B cell (primary cell): ENCODE measurements around the gene COQ4.

Experiments
- CTCF ChIP-seq: fragments of 200-600 bp; IDR thresholded peaks from one replicate; pipeline ENCODE4 v1.8.0; 2022; ENCODE audit warnings: antibody characterized with exemption, mild to moderate bottlenecking
- EZH2 ChIP-seq: IDR thresholded peaks from 2 replicates; pipeline ENCODE4 v1.6.1; 2012; ENCODE audit warnings: borderline replicate concordance, low read depth, mild to moderate bottlenecking, moderate library complexity, low read length; ENCODE audit not compliant: insufficient read depth, poor library complexity, severe bottlenecking

- TF ChIP-seq CTCF (no peak), EZH2 (no peak)
These were observed 17.4 kb downstream of the COQ4 start, which contains the start of gene SLC27A4 for GRCh38 chr9:128339761-128340690.
